ENCODE data around the gene TPSAB1. TPM values are rescaled to one million over a fixed set of nuclear protein-coding genes. Genes with fewer than 3 reads are reported as not detected.

The TPSAB1 gene
- total and polyA plus RNA-seq, 4 donors, result 0.23 to 10.8 (median 1.2) TPM

- Histone ChIP-seq H3K27me3 (ENCODE audit: control insufficient read depth in 4 of 4, insufficient read depth in 4 of 4, low read length in 3 of 4) (peaks cover 0 to 9% (median 1%) of the 10 kb centered on the region in 4 donors), H3K36me3 (ENCODE audit: control insufficient read depth in 4 of 4, insufficient read depth in 3 of 4, low read depth in 1 of 4, low read length in 3 of 4) (no peaks in the 10 kb centered on the region), H3K9ac (ENCODE audit: low read depth in 1 of 2, low read length in 2 of 2) (no peak overlapping the region), H3K4me1 (ENCODE audit: control insufficient read depth in 4 of 4, insufficient read depth in 4 of 4, low read length in 3 of 4) (no peaks in the 10 kb centered on the region), H3K4me3 (ENCODE audit: low read depth in 1 of 3, low read length in 3 of 3) (no peak overlapping the region), H3K9me3 (ENCODE audit: control insufficient read depth in 4 of 4, low read length in 3 of 4) (no peaks in the 10 kb centered on the region), H3K27ac (ENCODE audit: low read depth in 1 of 2, low read length in 2 of 2) (no peak overlapping the region)
- WGBS, result 20% methylated on average over 42 of the region's 42 CpGs
- no peak for TF ChIP-seq JUND (IDR thresholded peaks at IDR 0.05)
- TF ChIP-seq, protein P1, sequence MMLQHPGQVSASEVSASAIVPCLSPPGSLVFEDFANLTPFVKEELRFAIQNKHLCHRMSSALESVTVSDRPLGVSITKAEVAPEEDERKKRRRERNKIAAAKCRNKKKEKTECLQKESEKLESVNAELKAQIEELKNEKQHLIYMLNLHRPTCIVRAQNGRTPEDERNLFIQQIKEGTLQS (IDR thresholded peaks at IDR 0.05), result no peak
- TF ChIP-seq, protein P2, sequence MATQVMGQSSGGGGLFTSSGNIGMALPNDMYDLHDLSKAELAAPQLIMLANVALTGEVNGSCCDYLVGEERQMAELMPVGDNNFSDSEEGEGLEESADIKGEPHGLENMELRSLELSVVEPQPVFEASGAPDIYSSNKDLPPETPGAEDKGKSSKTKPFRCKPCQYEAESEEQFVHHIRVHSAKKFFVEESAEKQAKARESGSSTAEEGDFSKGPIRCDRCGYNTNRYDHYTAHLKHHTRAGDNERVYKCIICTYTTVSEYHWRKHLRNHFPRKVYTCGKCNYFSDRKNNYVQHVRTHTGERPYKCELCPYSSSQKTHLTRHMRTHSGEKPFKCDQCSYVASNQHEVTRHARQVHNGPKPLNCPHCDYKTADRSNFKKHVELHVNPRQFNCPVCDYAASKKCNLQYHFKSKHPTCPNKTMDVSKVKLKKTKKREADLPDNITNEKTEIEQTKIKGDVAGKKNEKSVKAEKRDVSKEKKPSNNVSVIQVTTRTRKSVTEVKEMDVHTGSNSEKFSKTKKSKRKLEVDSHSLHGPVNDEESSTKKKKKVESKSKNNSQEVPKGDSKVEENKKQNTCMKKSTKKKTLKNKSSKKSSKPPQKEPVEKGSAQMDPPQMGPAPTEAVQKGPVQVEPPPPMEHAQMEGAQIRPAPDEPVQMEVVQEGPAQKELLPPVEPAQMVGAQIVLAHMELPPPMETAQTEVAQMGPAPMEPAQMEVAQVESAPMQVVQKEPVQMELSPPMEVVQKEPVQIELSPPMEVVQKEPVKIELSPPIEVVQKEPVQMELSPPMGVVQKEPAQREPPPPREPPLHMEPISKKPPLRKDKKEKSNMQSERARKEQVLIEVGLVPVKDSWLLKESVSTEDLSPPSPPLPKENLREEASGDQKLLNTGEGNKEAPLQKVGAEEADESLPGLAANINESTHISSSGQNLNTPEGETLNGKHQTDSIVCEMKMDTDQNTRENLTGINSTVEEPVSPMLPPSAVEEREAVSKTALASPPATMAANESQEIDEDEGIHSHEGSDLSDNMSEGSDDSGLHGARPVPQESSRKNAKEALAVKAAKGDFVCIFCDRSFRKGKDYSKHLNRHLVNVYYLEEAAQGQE (IDR thresholded peaks at IDR 0.05), result no peak
- no peak for TF ChIP-seq HNF4A (conservative IDR thresholded peaks at IDR 0.05)
- no peak for TF ChIP-seq FOXA1 (IDR thresholded peaks at IDR 0.05)
- TF ChIP-seq CTCF (IDR thresholded peaks at IDR 0.05; ENCODE audit: low read depth, low read length, missing input control), result no peak
- no peak for TF ChIP-seq GABPA (IDR thresholded peaks at IDR 0.05 in 1 of 2, conservative IDR thresholded peaks at IDR 0.05 in 1 of 2)
- TF ChIP-seq YY1 (IDR thresholded peaks at IDR 0.05), result no peak
- TF ChIP-seq, protein P3, sequence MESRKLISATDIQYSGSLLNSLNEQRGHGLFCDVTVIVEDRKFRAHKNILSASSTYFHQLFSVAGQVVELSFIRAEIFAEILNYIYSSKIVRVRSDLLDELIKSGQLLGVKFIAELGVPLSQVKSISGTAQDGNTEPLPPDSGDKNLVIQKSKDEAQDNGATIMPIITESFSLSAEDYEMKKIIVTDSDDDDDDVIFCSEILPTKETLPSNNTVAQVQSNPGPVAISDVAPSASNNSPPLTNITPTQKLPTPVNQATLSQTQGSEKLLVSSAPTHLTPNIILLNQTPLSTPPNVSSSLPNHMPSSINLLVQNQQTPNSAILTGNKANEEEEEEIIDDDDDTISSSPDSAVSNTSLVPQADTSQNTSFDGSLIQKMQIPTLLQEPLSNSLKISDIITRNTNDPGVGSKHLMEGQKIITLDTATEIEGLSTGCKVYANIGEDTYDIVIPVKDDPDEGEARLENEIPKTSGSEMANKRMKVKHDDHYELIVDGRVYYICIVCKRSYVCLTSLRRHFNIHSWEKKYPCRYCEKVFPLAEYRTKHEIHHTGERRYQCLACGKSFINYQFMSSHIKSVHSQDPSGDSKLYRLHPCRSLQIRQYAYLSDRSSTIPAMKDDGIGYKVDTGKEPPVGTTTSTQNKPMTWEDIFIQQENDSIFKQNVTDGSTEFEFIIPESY (IDR thresholded peaks at IDR 0.05), result no peak
- no peak for TF ChIP-seq RXRA (IDR thresholded peaks at IDR 0.05)
- TF ChIP-seq SP1 (IDR thresholded peaks at IDR 0.05), result no peak
- TF ChIP-seq MAX (IDR thresholded peaks at IDR 0.05), result no peak
- no peak for TF ChIP-seq TAF1 (conservative IDR thresholded peaks at IDR 0.05)
- DNase-seq (ENCODE audit: low spot score), result no peak
These were observed 18.6 kb downstream of the TPSAB1 start for GRCh38 chr16:1258906-1259759.

DNA sequence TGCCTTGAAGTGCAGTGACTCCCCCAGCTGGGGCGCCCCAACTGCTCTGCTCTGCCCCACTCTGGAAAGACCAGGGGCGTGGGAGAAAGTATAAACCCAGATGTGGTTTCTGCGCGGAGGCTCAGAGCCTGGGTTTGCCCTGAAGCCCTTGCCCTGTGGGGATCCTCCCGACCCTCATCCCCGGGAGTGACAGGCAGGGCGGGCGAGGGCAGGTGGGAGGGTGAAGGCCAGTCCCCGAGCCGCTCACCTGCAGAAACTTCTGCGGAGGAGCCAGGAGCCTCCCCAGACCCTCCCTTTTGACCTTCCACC, 19.2 kb downstream of the TPSAB1 start:
- no peak for DNase-seq (ENCODE audit: low spot score)
- Histone ChIP-seq H3K4me3 (ENCODE audit: low read depth in 1 of 3, low read length in 3 of 3) (no peak overlapping the region), H3K9me3 (ENCODE audit: control insufficient read depth in 4 of 4, low read length in 3 of 4) (no peaks in the 10 kb centered on the region), H3K27me3 (ENCODE audit: control insufficient read depth in 4 of 4, insufficient read depth in 4 of 4, low read length in 3 of 4) (peaks cover 0 to 9% (median 1%) of the 10 kb centered on the region in 4 donors), H3K9ac (ENCODE audit: low read depth in 1 of 2, low read length in 2 of 2) (no peak overlapping the region), H3K4me1 (ENCODE audit: control insufficient read depth in 4 of 4, insufficient read depth in 4 of 4, low read length in 3 of 4) (no peaks in the 10 kb centered on the region), H3K36me3 (ENCODE audit: control insufficient read depth in 4 of 4, insufficient read depth in 3 of 4, low read depth in 1 of 4, low read length in 3 of 4) (no peaks in the 10 kb centered on the region), H3K27ac (ENCODE audit: low read depth in 1 of 2, low read length in 2 of 2) (no peak overlapping the region)
- 28% methylated on average over 11 of the region's 11 CpGs for WGBS
- TF ChIP-seq NR2F2 (IDR thresholded peaks at IDR 0.05) (no peak), FOXA1 (IDR thresholded peaks at IDR 0.05) (no peak), RXRA (IDR thresholded peaks at IDR 0.05) (no peak), YY1 (IDR thresholded peaks at IDR 0.05) (no peak), MAX (IDR thresholded peaks at IDR 0.05) (no peak), GABPA (IDR thresholded peaks at IDR 0.05 in 1 of 2, conservative IDR thresholded peaks at IDR 0.05 in 1 of 2) (no peak), SP1 (IDR thresholded peaks at IDR 0.05) (no peak), RAD21 (IDR thresholded peaks at IDR 0.05) (no peak), TAF1 (conservative IDR thresholded peaks at IDR 0.05) (no peak), CTCF (IDR thresholded peaks at IDR 0.05; ENCODE audit: low read depth, low read length, missing input control) (no peak), HNF4G (IDR thresholded peaks at IDR 0.05) (no peak)
- TF ChIP-seq, protein P1 (IDR thresholded peaks at IDR 0.05), result no peak
- TF ChIP-seq, protein P3 (IDR thresholded peaks at IDR 0.05), result no peak
